ENCODE data around the gene PARVA. TPM values are rescaled to one million over a fixed set of nuclear protein-coding genes. Genes with fewer than 3 reads are reported as not detected.

PARVA gene
- total and polyA plus RNA-seq, 2 of the 4 experiments (the other 2 are of a cell fraction): 65.2 to 80.2 TPM

- H4K20me1 ChIP-seq (ENCODE audit: insufficient read depth, low read length): peaks cover 73% of the 10 kb centered on the region
Observed at GRCh38 chr11:12459374-12459773, 82.0 kb downstream of the PARVA start.

More at GRCh38 chr11:12459374-12459773, 82.0 kb downstream of the PARVA start:
- BruUV-seq (replicated peaks): no TSS peak
- Histone ChIP-seq H2BK20ac (ENCODE audit: low read depth, low read length) (no peak overlapping the region; the same call in 1 of the 2 replicates), H2BK120ac (ENCODE audit: low read depth, low read length) (no peak overlapping the region), H3K14ac (replicated peaks; ENCODE audit: low read depth, low read length) (no peak overlapping the region), H3K36me3 (ENCODE audit: control insufficient read depth, insufficient read depth, low read length) (peaks cover 5% of the 10 kb centered on the region; the same call in 1 of the 2 replicates), H2BK5ac (ENCODE audit: low read depth, low read length, poor library complexity, severe bottlenecking) (no peak overlapping the region), H3K4me1 (ENCODE audit: control insufficient read depth, insufficient read depth, low read length) (peaks cover 38% of the 10 kb centered on the region), H3K27me3 (ENCODE audit: control insufficient read depth, insufficient read depth, low read length) (no peaks in the 10 kb centered on the region), H2BK15ac (ENCODE audit: low read depth, low read length) (no peak overlapping the region), H3K4ac (ENCODE audit: low read depth, low read length) (no peak overlapping the region), H4K5ac (ENCODE audit: low read depth, low read length) (no peak overlapping the region), H3K23ac (ENCODE audit: low read depth, low read length) (no peak overlapping the region), H3K9me1 (ENCODE audit: insufficient read depth, low read length) (peaks cover 48% of the 10 kb centered on the region), H4K8ac (ENCODE audit: low read depth in 2 of 2, low read length in 2 of 2) (no peak overlapping the region), H3K4me3 (ENCODE audit: insufficient read depth, low read depth, low read length) (no peak overlapping the region), H3K79me1 (ENCODE audit: low read depth in 1 of 2, low read length in 2 of 2) (peaks cover 52 to 94% of the 10 kb centered on the region in 2 experiments), H4K91ac (ENCODE audit: insufficient read depth, low read depth, low read length) (no peak overlapping the region), H3K4me2 (ENCODE audit: low read depth, low read length) (no peak overlapping the region), H2AK5ac (ENCODE audit: low read depth, low read length) (no peak overlapping the region; the same call in 1 of the 2 replicates), H3K56ac (ENCODE audit: extremely low read depth, insufficient read depth, low read length) (no peak overlapping the region), H3K9ac (ENCODE audit: low read depth, low read length) (no peak overlapping the region), H2AFZ (replicated peaks; ENCODE audit: low read length, poor library complexity) (no peak overlapping the region), H3K9me3 (ENCODE audit: control insufficient read depth, insufficient read depth, low read length) (no peaks in the 10 kb centered on the region), H3K18ac (ENCODE audit: low read depth, low read length) (no peak overlapping the region), H3K27ac (ENCODE audit: insufficient read depth, low read length) (no peak overlapping the region), H2AK9ac (replicated peaks; ENCODE audit: low read depth, low read length, poor library complexity) (no peak overlapping the region)
- ATAC-seq (ENCODE audit: low read depth): no peak
- CTCF ChIA-PET: no interaction called here
- intact Hi-C loops (cut with micrococcal nuclease): no loop called here
- dilution Hi-C loops (cut with HindIII; ENCODE audit: low sequenced_read_pairs, unreplicated experiment): no loop called here
- TF ChIP-seq CHD1 (IDR thresholded peaks at IDR 0.05; ENCODE audit: low read depth, low read length): no peak
- no peak for TF ChIP-seq BHLHE40 (IDR thresholded peaks at IDR 0.05; ENCODE audit: low read depth, low read length)
- TF ChIP-seq MXI1 (IDR thresholded peaks at IDR 0.05; ENCODE audit: borderline replicate concordance, low read depth, low read length): no peak
- TF ChIP-seq NFE2L2 (IDR thresholded peaks at IDR 0.05; ENCODE audit: low read depth, low read length): no peak
- no peak for TF ChIP-seq RFX5 (IDR thresholded peaks at IDR 0.05; ENCODE audit: low read depth, low read length)
- TF ChIP-seq CEBPB (IDR thresholded peaks at IDR 0.05; ENCODE audit: low read depth, low read length): no peak
- DNase-seq: no peak
- POLR2A ChIA-PET (ENCODE audit: unreplicated experiment): no interaction called here
- in situ Hi-C loops (cut with MboI; ENCODE audit: low sequenced_read_pairs): no loop called here
- WGBS, 2 experiments (ENCODE audit: extremely low coverage in 2 of 2, insufficient read length in 1 of 2): no CpG with 5 or more reads among the region's 5 CpGs
